Esophagus squamous epithelium (tissue), 5 donors: Measurements from ENCODE around the gene CAPNS2. TPM values are rescaled to one million over a fixed set of nuclear protein-coding genes. Genes with fewer than 3 reads are reported as not detected.

Source experiments
- DNase-seq: peaks from one replicate; lab custom pipeline; 2025; lab: John Stamatoyannopoulos, UW
- H3K27ac ChIP-seq, 4 donors: fragments of 200-600 bp; sonication (generic); one replicate each; pipeline ENCODE4 v1.5.1; 2016 to 2019; ENCODE audit warnings: mild to moderate bottlenecking in 1 of 4
- H3K27me3 ChIP-seq, 4 donors: fragments of 200-600 bp; sonication (generic); 1 replicate in 3 of 4; 2 replicates in 1 of 4; pipeline versions ENCODE4 v1.5.1 to v1.6.0; 2017 to 2021; ENCODE audit warnings: antibody characterized with exemption in 1 of 4
- H3K36me3 ChIP-seq, 3 donors: fragments of 200-600 bp; sonication (generic); one replicate each; pipeline ENCODE4 v1.5.1; 2016 to 2019
- H3K4me1 ChIP-seq, 3 donors: fragments of 200-600 bp; sonication (generic); one replicate each; pipeline ENCODE4 v1.5.1; 2017 to 2019
- H3K4me3 ChIP-seq, 4 donors: fragments of 200-600 bp; sonication (generic); 1 replicate in 3 of 4; 2 replicates in 1 of 4; pipeline ENCODE4 v1.5.1; 2016 to 2019; ENCODE audit warnings: mild to moderate bottlenecking in 2 of 4, moderate library complexity in 1 of 4
- H3K9me3 ChIP-seq, 3 donors: fragments of 200-600 bp; sonication (generic); one replicate each; pipeline ENCODE4 v1.5.1; 2016 to 2019
- CTCF ChIP-seq, 6 experiments: fragments of 450-650 bp in 4 of 6; fragments of 200-600 bp in 2 of 6; sonication (generic) in 2 of 6; IDR thresholded peaks; one replicate each; pipeline ENCODE4 v1.5.1; 2016 to 2019; ENCODE audit warnings: antibody characterized with exemption in 6 of 6, mild to moderate bottlenecking in 4 of 6, moderate library complexity in 4 of 6
- POLR2A ChIP-seq, 4 donors: fragments of 450-650 bp; IDR thresholded peaks; one replicate each; pipeline ENCODE4 v1.6.1; 2017; ENCODE audit warnings: antibody characterized with exemption in 4 of 4, mild to moderate bottlenecking in 4 of 4, moderate library complexity in 3 of 4
- WGBS, 2 donors: methylation state at CpG; one replicate each; pipeline ENCODE4 v1.1.5; 2018; 5-methylcytosine and 5-hydroxymethylcytosine counted together
- intact Hi-C: fragments of 100-400 bp; cut with DNase I; formaldehyde crosslinking; loops from one replicate; pipeline ENCODE4 v1.15.0; 2022
- total RNA-seq, 4 donors: library from RNA; depleted of rRNA; stranded (reverse); fragments of >200 nt; gene quantifications; one replicate each; pipeline ENCODE4 v1.1.0, GENCODE V29; 2016
- donor health status: DM: yes; HTN: yes; CAD: no.

CAPNS2 gene
- total RNA-seq, 4 donors from 2014 or later, result 58.8 to 145 (median 74.0) TPM

GRCh38 chr16:55570159-55570558 is 3.7 kb downstream of the CAPNS2 start:
- intact Hi-C loops, result no loop called here
- Histone ChIP-seq H3K4me1 (peaks cover 5 to 58% (median 12%) of the 10 kb centered on the region in 3 donors), H3K27ac (peak overlapping the region in 1 of 4 donors; percentile 87), H3K4me3 (no peak overlapping the region), H3K9me3 (no peaks in the 10 kb centered on the region), H3K36me3 (no peaks in the 10 kb centered on the region), H3K27me3 (no peaks in the 10 kb centered on the region)
- TF ChIP-seq CTCF (IDR thresholded peaks at IDR 0.05), result no peak
- no peak for TF ChIP-seq POLR2A (IDR thresholded peaks at IDR 0.05)
- 69 to 70% methylated on average over 5 of the region's 5 CpGs for WGBS, 2 donors
- no peak for DNase-seq

GRCh38 chr16:55571191-55571897 is 4.9 kb downstream of the CAPNS2 start:
- Histone ChIP-seq H3K4me1 (peaks cover 5 to 51% (median 12%) of the 10 kb centered on the region in 3 donors), H3K36me3 (peaks cover 0 to 8% (median 0%) of the 10 kb centered on the region in 3 donors), H3K27me3 (no peaks in the 10 kb centered on the region), H3K27ac (no peak overlapping the region), H3K4me3 (no peak overlapping the region), H3K9me3 (no peaks in the 10 kb centered on the region)
- no peak for TF ChIP-seq POLR2A (IDR thresholded peaks at IDR 0.05)
- no peak for TF ChIP-seq CTCF (IDR thresholded peaks at IDR 0.05)
- intact Hi-C loops, result no loop called here
- 0 to 54% methylated on average over 1 of the region's 1 CpG for WGBS, 2 donors
- DNase-seq, result no peak

- Histone ChIP-seq H3K4me1 (peaks cover 5 to 51% (median 12%) of the 10 kb centered on the region in 3 donors), H3K9me3 (no peaks in the 10 kb centered on the region), H3K4me3 (no peak overlapping the region), H3K36me3 (peaks cover 0 to 18% (median 0%) of the 10 kb centered on the region in 3 donors), H3K27me3 (no peaks in the 10 kb centered on the region), H3K27ac (peak overlapping the region in 1 of 4 donors; percentile 33)
- WGBS, 2 donors, result 59 to 60% methylated on average over 4 of the region's 4 CpGs
- TF ChIP-seq POLR2A (IDR thresholded peaks at IDR 0.05), result no peak
- no peak for TF ChIP-seq CTCF (IDR thresholded peaks at IDR 0.05)
- intact Hi-C loops, result no loop called here
- no peak for DNase-seq
Measured at GRCh38 chr16:55572439-55572838, 6.0 kb downstream of the CAPNS2 start.

GRCh38 chr16:55574811-55575210 is 8.3 kb downstream of the CAPNS2 start:
- H3K4me3 ChIP-seq, result no peak overlapping the region
- no peak for TF ChIP-seq CTCF (IDR thresholded peaks at IDR 0.05)
- no peak for TF ChIP-seq POLR2A (IDR thresholded peaks at IDR 0.05)
- no peaks in the 10 kb centered on the region for H3K9me3 ChIP-seq
- DNase-seq, result no peak
- H3K27me3 ChIP-seq, result no peaks in the 10 kb centered on the region
- peaks cover 0 to 32% (median 2%) of the 10 kb centered on the region in 3 donors for H3K4me1 ChIP-seq
- H3K27ac ChIP-seq, result no peak overlapping the region
- peaks cover 0 to 37% (median 2%) of the 10 kb centered on the region in 3 donors for H3K36me3 ChIP-seq
- WGBS, 2 donors, result 71 to 73% methylated on average over 2 of the region's 2 CpGs
- intact Hi-C loops, result no loop called here

GRCh38 chr16:55575496-55575895 is 9.0 kb downstream of the CAPNS2 start:
- WGBS, 2 donors, result 59 to 73% methylated on average over 1 of the region's 1 CpG
- Histone ChIP-seq H3K4me3 (no peak overlapping the region), H3K27me3 (no peaks in the 10 kb centered on the region), H3K4me1 (peaks cover 0 to 25% (median 0%) of the 10 kb centered on the region in 3 donors), H3K9me3 (no peaks in the 10 kb centered on the region), H3K27ac (no peak overlapping the region), H3K36me3 (peaks cover 0 to 44% (median 2%) of the 10 kb centered on the region in 3 donors)
- TF ChIP-seq CTCF (IDR thresholded peaks at IDR 0.05), result no peak
- no peak for TF ChIP-seq POLR2A (IDR thresholded peaks at IDR 0.05)
- no peak for DNase-seq
- intact Hi-C loops, result no loop called here
